AG04450 (cell line): ENCODE results near the gene UBE2K. TPM values are rescaled to one million over a fixed set of nuclear protein-coding genes. Genes with fewer than 3 reads are reported as not detected.
"Not testable (repeated sequence)": the region's sequence is repeated elsewhere in the genome, so short reads cannot be mapped to it uniquely, and the experiment has no call there.

ENCODE experiments used
- CTCF ChIA-PET: fragments of 300-600, 350-600 bp; formaldehyde crosslinking; extraction: SDS; loops from one replicate; lab custom pipeline; 2022; ENCODE audit warnings: antibody characterized with exemption, inconsistent platforms; lab: Charles Lee
- POLR2A ChIA-PET: fragments of 350-600 bp; formaldehyde crosslinking; extraction: SDS; loops from one replicate; lab custom pipeline; 2021; ENCODE audit warnings: antibody characterized with exemption, inconsistent platforms; lab: Yijun Ruan, JAX
- DNase-seq: peaks from one replicate; pipeline ENCODE4 v3.0.0-alpha.2; 2011; ENCODE audit warnings: low read depth, low spot score
- H3K27ac ChIP-seq: one replicate; pipeline ENCODE4 v1.5.1; 2012; ENCODE audit warnings: low read depth, low read length, control low read depth
- H3K27me3 ChIP-seq: one replicate; pipeline ENCODE4 v1.6.0; 2012; ENCODE audit warnings: low read length; ENCODE audit not compliant: control insufficient read depth, insufficient read depth
- H3K4me3 ChIP-seq: 2 replicates; pipeline ENCODE4 v1.5.1; 2011; ENCODE audit warnings: mild to moderate bottlenecking, low read depth, low read length, control low read depth
- H3K9me3 ChIP-seq: 2 replicates; pipeline ENCODE4 v1.5.1; 2012; ENCODE audit warnings: low read length; ENCODE audit not compliant: control insufficient read depth, insufficient read depth
- polyA plus RNA-seq: library from polyadenylated mRNA; depleted of rRNA; stranded (reverse); fragments of >200 nt; gene quantifications from 2 replicates; pipeline ENCODE4 v1.2.3, GENCODE V29; 2011
- TF ChIP-seq, protein P1 (sequence below): IDR thresholded peaks from 2 replicates; pipeline ENCODE4 v1.5.1; 2011; ENCODE audit warnings: low read depth, low read length, control low read depth, inconsistent platforms

The UBE2K gene
- polyA plus RNA-seq, 1 experiment, result 101 TPM

DNA sequence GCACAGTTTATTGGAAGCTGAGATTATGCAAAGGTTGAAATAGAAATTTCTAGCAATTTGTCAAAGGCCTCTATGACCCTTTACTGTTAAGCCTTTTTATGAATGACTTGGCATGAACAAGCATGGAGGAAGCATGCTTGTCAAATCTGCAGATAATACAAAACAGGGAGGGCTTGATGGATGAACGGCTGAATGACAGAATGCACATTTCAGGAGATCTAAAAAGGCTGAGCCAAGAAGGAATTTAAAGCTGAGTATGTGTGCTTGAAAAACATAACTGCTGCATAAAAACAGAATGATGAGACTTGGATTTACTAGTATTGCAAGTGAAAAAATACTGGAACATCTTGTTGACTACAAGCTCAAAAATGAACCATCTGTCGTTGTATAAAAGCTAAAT lies 29.0 kb upstream of the UBE2K start:
- DNase-seq, result no peak
- no peaks in the 10 kb centered on the region; the same call in 1 of the 2 replicates for H3K9me3 ChIP-seq
- TF ChIP-seq, protein P1, sequence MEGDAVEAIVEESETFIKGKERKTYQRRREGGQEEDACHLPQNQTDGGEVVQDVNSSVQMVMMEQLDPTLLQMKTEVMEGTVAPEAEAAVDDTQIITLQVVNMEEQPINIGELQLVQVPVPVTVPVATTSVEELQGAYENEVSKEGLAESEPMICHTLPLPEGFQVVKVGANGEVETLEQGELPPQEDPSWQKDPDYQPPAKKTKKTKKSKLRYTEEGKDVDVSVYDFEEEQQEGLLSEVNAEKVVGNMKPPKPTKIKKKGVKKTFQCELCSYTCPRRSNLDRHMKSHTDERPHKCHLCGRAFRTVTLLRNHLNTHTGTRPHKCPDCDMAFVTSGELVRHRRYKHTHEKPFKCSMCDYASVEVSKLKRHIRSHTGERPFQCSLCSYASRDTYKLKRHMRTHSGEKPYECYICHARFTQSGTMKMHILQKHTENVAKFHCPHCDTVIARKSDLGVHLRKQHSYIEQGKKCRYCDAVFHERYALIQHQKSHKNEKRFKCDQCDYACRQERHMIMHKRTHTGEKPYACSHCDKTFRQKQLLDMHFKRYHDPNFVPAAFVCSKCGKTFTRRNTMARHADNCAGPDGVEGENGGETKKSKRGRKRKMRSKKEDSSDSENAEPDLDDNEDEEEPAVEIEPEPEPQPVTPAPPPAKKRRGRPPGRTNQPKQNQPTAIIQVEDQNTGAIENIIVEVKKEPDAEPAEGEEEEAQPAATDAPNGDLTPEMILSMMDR, result no peak
- H3K27ac ChIP-seq, result no peak overlapping the region
- POLR2A ChIA-PET, result no interaction called here
- H3K27me3 ChIP-seq, result peaks cover 4% of the 10 kb centered on the region
- H3K4me3 ChIP-seq, result no peak overlapping the region
- CTCF ChIA-PET, result no interaction called here

DNA sequence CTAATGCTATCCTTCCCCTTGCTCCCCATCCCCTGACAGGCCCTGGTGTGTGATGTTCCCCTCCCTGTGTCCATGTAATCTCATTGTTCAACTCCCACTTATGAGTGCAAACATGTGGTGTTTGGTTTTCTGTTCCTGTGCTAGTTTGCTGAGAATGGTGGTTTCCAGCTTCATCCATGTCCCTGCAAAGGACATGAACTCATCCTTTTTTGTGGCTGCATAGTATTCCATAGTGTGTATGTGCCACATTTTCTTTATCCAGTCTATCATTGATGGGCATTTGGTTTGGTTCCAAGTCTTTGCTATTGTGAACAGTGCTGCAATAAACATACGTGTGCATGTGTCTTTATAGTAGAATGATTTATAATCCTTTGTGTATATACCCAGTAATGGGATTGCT lies 27.6 kb upstream of the UBE2K start:
- H3K4me3 ChIP-seq, H3K27me3 ChIP-seq, H3K27ac ChIP-seq, CTCF ChIA-PET, H3K9me3 ChIP-seq, POLR2A ChIA-PET, DNase-seq: not testable (repeated sequence)

DNA sequence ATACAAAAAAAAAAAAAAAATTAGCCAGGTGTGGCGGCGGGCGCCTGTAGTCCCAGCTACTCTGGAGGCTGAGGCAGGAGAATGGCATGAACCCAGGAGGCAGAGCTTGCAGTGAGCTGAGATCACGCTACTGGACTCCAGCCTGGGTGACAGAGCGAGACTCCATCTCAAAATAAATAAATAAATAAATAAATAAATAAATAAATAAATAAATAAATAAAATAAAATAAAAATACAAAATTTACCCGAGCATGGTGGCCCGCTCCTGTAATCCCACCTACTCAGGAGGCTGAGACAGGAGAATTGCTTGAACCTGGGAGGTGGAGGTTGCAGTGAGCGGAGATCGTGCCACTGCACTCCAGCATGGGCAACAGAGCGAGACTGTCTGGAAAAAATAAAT lies 22.3 kb upstream of the UBE2K start:
- H3K27ac ChIP-seq, DNase-seq, H3K4me3 ChIP-seq, H3K27me3 ChIP-seq, POLR2A ChIA-PET, H3K9me3 ChIP-seq: not testable (repeated sequence)
- CTCF ChIA-PET, result interaction anchor here (0.6 kb wide), 1 partner anchor 9 kb away, joined by 3 read pairs; no protein-coding TSS in a partner anchor

DNA sequence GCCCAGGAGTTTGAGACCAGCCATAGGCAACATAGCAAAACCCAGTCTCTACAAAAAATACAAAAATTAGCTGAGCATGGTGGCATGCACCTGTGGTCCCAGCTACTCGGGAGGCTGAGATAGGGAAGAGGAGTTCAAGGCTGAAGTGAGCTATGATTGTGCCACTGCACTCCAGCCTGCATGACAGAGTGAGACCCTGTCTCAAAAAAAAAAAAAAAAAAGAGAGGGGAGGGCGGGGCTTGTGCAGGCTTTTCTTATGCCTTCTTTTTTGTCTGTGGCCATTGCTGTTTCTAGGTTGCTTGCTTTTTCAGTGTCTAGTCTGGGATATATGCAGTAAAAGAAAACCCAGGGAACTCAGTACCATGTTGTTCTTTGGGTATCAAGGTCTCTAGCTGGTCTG lies 16.9 kb upstream of the UBE2K start:
- H3K27ac ChIP-seq, H3K9me3 ChIP-seq, H3K27me3 ChIP-seq, POLR2A ChIA-PET, DNase-seq, H3K4me3 ChIP-seq: not testable (repeated sequence)
- CTCF ChIA-PET, result interaction anchor here (1.0 kb wide), 1 partner anchor 15 kb away, joined by 4 read pairs; no protein-coding TSS in a partner anchor

DNA sequence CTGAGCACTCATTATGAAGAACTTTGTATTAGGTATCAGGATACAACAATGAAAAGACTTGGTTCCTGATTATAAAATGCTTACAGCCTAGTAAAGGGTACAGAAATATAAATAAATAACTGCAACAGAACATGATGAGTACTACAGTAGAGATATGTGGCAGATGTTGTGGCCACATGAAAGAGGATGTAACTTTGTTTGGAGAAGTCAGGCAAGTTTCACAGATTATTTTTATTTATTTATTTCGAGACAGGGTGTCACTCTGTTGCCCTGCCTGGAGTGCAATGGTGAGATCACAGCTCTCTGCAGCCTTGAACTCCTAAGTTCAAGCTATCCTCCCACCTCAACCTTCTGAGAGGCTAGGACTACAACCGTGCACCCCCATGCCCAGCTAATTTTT lies 15.8 kb upstream of the UBE2K start:
- no peaks in the 10 kb centered on the region for H3K9me3 ChIP-seq
- DNase-seq, result no peak
- TF ChIP-seq, protein P1, result no peak
- no peaks in the 10 kb centered on the region for H3K27me3 ChIP-seq
- no peak overlapping the region for H3K27ac ChIP-seq
- CTCF ChIA-PET, result interaction anchor here (1.1 kb wide), 1 partner anchor 14 kb away, joined by 3 read pairs; no protein-coding TSS in a partner anchor
- POLR2A ChIA-PET, result no interaction called here
- no peak overlapping the region for H3K4me3 ChIP-seq

DNA sequence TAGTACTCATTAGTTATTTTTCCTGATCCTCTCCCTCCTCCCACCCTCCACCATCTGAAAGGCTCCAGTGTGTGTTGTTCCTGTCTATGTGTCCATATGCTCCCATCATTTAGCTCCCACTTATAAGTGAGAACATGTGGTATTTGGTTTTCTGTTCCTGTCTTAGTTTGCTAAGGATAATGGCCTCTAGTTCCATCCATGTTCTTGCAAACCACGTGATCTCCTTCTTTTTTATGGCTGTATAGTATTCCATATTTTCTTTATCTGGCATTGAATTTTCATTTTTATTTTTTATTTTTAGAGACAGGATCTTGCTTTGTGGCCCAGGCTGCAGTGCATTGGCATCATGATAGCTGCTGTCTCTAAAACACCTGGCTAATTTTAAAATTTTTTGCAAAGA lies 11.9 kb upstream of the UBE2K start:
- TF ChIP-seq, protein P1, result no peak
- H3K4me3 ChIP-seq, result no peak overlapping the region
- no peak overlapping the region for H3K27ac ChIP-seq
- H3K9me3 ChIP-seq, result no peaks in the 10 kb centered on the region
- DNase-seq, result no peak
- POLR2A ChIA-PET, result no interaction called here
- no peaks in the 10 kb centered on the region for H3K27me3 ChIP-seq
- CTCF ChIA-PET, result no interaction called here
